DOHH2 (cell line): ENCODE results near the gene TSC1.

ENCODE experiments used
- CTCF ChIP-seq: fragments of 200-600 bp; sonication (generic); IDR thresholded peaks from one replicate; pipeline ENCODE4 v1.5.1; 2014; ENCODE audit warnings: antibody characterized with exemption, mild to moderate bottlenecking, low read depth, low read length; ENCODE audit not compliant: poor library complexity, severe bottlenecking
- EZH2phosphoT487 ChIP-seq: fragments of 200-600 bp; sonication (generic); IDR thresholded peaks from 2 replicates; pipeline ENCODE4 v1.6.1; 2017; ENCODE audit warnings: borderline replicate concordance, mild to moderate bottlenecking, antibody characterized with exemption, low read length, moderate library complexity, mixed read lengths

GRCh38 chr9:132894862-132895835 is 49.3 kb downstream of the TSC1 start:
- TF ChIP-seq CTCF (no peak), EZH2phosphoT487 (no peak)
